Neural progenitor cell (in vitro differentiated cells): ENCODE measurements around the gene TMEM74B.

ENCODE experiments used
- CTCF ChIP-seq: fragments of 200-600 bp; sonication (generic); IDR thresholded peaks from 2 replicates; pipeline ENCODE4 v1.5.1; 2017; ENCODE audit warnings: antibody characterized with exemption, mild to moderate bottlenecking
- EZH2phosphoT487 ChIP-seq: fragments of 200-600 bp; sonication (generic); IDR thresholded peaks from 2 replicates; pipeline ENCODE4 v1.6.1; 2017; ENCODE audit warnings: antibody characterized with exemption

- TF ChIP-seq EZH2phosphoT487 (no peak), CTCF (no peak)
These were observed 21.0 kb upstream of the TMEM74B start for GRCh38 chr20:1205802-1206201.
